CD14-positive monocyte (primary cell): Measurements from ENCODE around the gene ZNF841. TPM values are rescaled to one million over a fixed set of nuclear protein-coding genes. Genes with fewer than 3 reads are reported as not detected.

Experiments
- DNase-seq, 3 donors: peaks; one replicate each; pipeline ENCODE4 v3.0.0-alpha.2; 2011 to 2022
- H2AFZ ChIP-seq: 2 replicates; pipeline ENCODE4 v1.6.0; 2012; ENCODE audit warnings: mild to moderate bottlenecking, low read depth, low read length, inconsistent platforms; ENCODE audit not compliant: insufficient read depth, poor library complexity, severe bottlenecking
- H3K27ac ChIP-seq, 2 donors: 1 replicate in 1 of 2; 2 replicates in 1 of 2; pipeline ENCODE4 v1.5.1; 2012 to 2013; ENCODE audit warnings: low read length in 2 of 2, control low read depth in 1 of 2, inconsistent platforms in 1 of 2, low read depth in 1 of 2, mild to moderate bottlenecking in 1 of 2
- H3K27me3 ChIP-seq, 2 donors: one replicate each; pipeline versions ENCODE4 v1.6.0 to v1.6.1; 2011 to 2013; ENCODE audit warnings: low read length in 2 of 2; ENCODE audit not compliant: control insufficient read depth in 2 of 2, insufficient read depth in 2 of 2
- H3K36me3 ChIP-seq, 2 donors: replicated peaks in 1 of 2; 1 replicate in 1 of 2; 2 replicates in 1 of 2; pipeline versions ENCODE4 v1.5.1 to v1.6.1; 2012 to 2013; ENCODE audit warnings: low read length in 2 of 2, control low read depth in 1 of 2, inconsistent platforms in 1 of 2, mild to moderate bottlenecking in 1 of 2; ENCODE audit not compliant: insufficient read depth in 2 of 2, control insufficient read depth in 1 of 2
- H3K4me1 ChIP-seq, 2 donors: 1 replicate in 1 of 2; 2 replicates in 1 of 2; pipeline versions ENCODE4 v1.5.1 to v1.6.1; 2012 to 2013; ENCODE audit warnings: low read length in 2 of 2, control low read depth in 1 of 2, inconsistent platforms in 1 of 2, mild to moderate bottlenecking in 1 of 2, moderate library complexity in 1 of 2; ENCODE audit not compliant: insufficient read depth in 2 of 2, control insufficient read depth in 1 of 2
- H3K4me2 ChIP-seq: replicated peaks from 2 replicates; pipeline ENCODE3; 2012; ENCODE audit warnings: low read length, moderate library complexity, mild to moderate bottlenecking; ENCODE audit not compliant: poor library complexity, severe bottlenecking; ENCODE audit errors: extremely low read depth
- H3K4me3 ChIP-seq, 3 experiments: fragments of 200-600 bp in 1 of 3; sonication (generic) in 1 of 3; replicated peaks in 1 of 3; 1 replicate in 2 of 3; 2 replicates in 1 of 3; pipeline ENCODE4 v1.5.1; 2011 to 2013; ENCODE audit warnings: low read length in 3 of 3, mild to moderate bottlenecking in 3 of 3, control low read depth in 2 of 3, low read depth in 2 of 3, inconsistent platforms in 1 of 3, moderate library complexity in 1 of 3
- H3K79me2 ChIP-seq: 2 replicates; pipeline ENCODE4 v1.6.0; 2012; ENCODE audit warnings: mild to moderate bottlenecking, control low read depth, inconsistent platforms, low read length, moderate library complexity; ENCODE audit not compliant: insufficient read depth
- H3K9ac ChIP-seq: 2 replicates; pipeline ENCODE4 v1.6.0; 2017; ENCODE audit warnings: low read length, mild to moderate bottlenecking; ENCODE audit not compliant: insufficient read depth, poor library complexity, severe bottlenecking
- H3K9me3 ChIP-seq, 2 donors: replicated peaks in 1 of 2; 1 replicate in 1 of 2; 2 replicates in 1 of 2; pipeline versions ENCODE4 v1.5.1 to v1.6.1; 2012 to 2013; ENCODE audit warnings: low read length in 2 of 2, control low read depth in 1 of 2; ENCODE audit not compliant: control insufficient read depth in 1 of 2, insufficient read depth in 1 of 2
- H4K20me1 ChIP-seq: 2 replicates; pipeline ENCODE4 v1.6.0; 2012; ENCODE audit warnings: mild to moderate bottlenecking, low read length, control low read depth, moderate library complexity; ENCODE audit not compliant: insufficient read depth
- H3K27ac Mint-ChIP-seq, 7 donors: one replicate each; pipeline ENCODE4 v1.8.0; 2020; ENCODE audit warnings: mild to moderate bottlenecking in 7 of 7, mixed read lengths in 7 of 7, moderate library complexity in 6 of 7, inconsistent platforms in 2 of 7
- H3K27me3 Mint-ChIP-seq, 3 donors: one replicate each; pipeline ENCODE4 v1.8.0; 2021 to 2022; ENCODE audit warnings: low read depth in 3 of 3, mild to moderate bottlenecking in 3 of 3, mixed read lengths in 3 of 3, moderate library complexity in 3 of 3, inconsistent platforms in 1 of 3
- H3K36me3 Mint-ChIP-seq, 2 donors: one replicate each; pipeline ENCODE4 v1.8.0; 2020; ENCODE audit warnings: mixed read lengths in 2 of 2, inconsistent platforms in 1 of 2, mild to moderate bottlenecking in 1 of 2
- H3K4me1 Mint-ChIP-seq: one replicate; pipeline ENCODE4 v1.8.0; 2020; ENCODE audit warnings: mild to moderate bottlenecking, mixed read lengths
- H3K4me3 Mint-ChIP-seq, 2 donors: one replicate each; pipeline ENCODE4 v1.8.0; 2020; ENCODE audit warnings: mild to moderate bottlenecking in 2 of 2, mixed read lengths in 2 of 2, moderate library complexity in 1 of 2
- H3K9me3 Mint-ChIP-seq, 7 donors: one replicate each; pipeline ENCODE4 v1.8.0; 2020 to 2022; ENCODE audit warnings: mixed read lengths in 7 of 7, mild to moderate bottlenecking in 6 of 7, moderate library complexity in 6 of 7, inconsistent platforms in 2 of 7
- WGBS: methylation state at CpG from one replicate; pipeline ENCODE4 v1.1.5; 2013; ENCODE audit warnings: missing lambda C conversion rate; ENCODE audit not compliant: insufficient coverage; 5-methylcytosine and 5-hydroxymethylcytosine counted together
- intact Hi-C, 2 donors: fragments of 100-400 bp; cut with micrococcal nuclease; formaldehyde crosslinking; loops; one replicate each; pipeline versions ENCODE4 v1.15.0 to v1.15.1; 2023
- polyA plus RNA-seq, 3 donors: library from polyadenylated mRNA; depleted of rRNA in 1 of 3; unstranded in 2 of 3; stranded (reverse) in 1 of 3; fragments of 300-500 nt in 2 of 3; fragments of >200 nt in 1 of 3; fragmentation: Illumina TruSeq in 2 of 3; gene quantifications; 1 replicate in 2 of 3; 2 replicates in 1 of 3; pipeline ENCODE4 v1.2.3, GENCODE V29; 2012 to 2021
- TF ChIP-seq, protein P1 (sequence below): fragments of 200-600 bp; IDR thresholded peaks from one replicate; pipeline ENCODE4 v1.8.0; 2022; ENCODE audit warnings: antibody characterized with exemption, mild to moderate bottlenecking

The ZNF841 gene
- polyA plus RNA-seq, 3 donors = 0.42 to 5.2 TPM; not detected in 1

DNA sequence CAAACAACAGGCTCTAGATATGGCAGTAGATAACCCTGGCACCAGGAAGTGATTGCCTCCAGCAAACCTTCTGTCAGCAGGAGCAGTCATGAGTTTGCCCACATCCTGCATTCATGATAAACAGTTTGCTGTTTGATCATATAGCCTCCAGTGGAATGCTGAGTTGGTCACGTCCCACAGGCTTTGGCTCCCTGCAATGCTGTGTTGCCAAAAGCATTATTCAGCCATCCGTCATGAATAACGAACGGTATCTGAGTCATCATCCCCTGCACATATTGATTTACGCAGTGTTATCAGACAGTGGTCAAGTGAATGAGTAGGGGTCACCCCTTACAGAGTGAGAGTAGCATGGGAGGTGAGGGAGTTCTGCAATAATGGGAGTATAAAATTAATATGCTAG lies 25.1 kb downstream of the ZNF841 start:
- H3K27ac Mint-ChIP-seq = no peak overlapping the region
- no peak for DNase-seq
- TF ChIP-seq, protein P1, sequence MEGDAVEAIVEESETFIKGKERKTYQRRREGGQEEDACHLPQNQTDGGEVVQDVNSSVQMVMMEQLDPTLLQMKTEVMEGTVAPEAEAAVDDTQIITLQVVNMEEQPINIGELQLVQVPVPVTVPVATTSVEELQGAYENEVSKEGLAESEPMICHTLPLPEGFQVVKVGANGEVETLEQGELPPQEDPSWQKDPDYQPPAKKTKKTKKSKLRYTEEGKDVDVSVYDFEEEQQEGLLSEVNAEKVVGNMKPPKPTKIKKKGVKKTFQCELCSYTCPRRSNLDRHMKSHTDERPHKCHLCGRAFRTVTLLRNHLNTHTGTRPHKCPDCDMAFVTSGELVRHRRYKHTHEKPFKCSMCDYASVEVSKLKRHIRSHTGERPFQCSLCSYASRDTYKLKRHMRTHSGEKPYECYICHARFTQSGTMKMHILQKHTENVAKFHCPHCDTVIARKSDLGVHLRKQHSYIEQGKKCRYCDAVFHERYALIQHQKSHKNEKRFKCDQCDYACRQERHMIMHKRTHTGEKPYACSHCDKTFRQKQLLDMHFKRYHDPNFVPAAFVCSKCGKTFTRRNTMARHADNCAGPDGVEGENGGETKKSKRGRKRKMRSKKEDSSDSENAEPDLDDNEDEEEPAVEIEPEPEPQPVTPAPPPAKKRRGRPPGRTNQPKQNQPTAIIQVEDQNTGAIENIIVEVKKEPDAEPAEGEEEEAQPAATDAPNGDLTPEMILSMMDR = no peak
- peaks cover 59 to 99% of the 10 kb centered on the region in 2 donors for H3K9me3 ChIP-seq
- no peaks in the 10 kb centered on the region for H3K4me1 ChIP-seq
- intact Hi-C loops = no loop called here
- H3K27ac ChIP-seq = no peak overlapping the region
- H3K27me3 ChIP-seq = no peaks in the 10 kb centered on the region
- no peak overlapping the region for H3K4me2 ChIP-seq
- no peak overlapping the region for H2AFZ ChIP-seq
- no peak overlapping the region for H3K9ac ChIP-seq
- H3K36me3 ChIP-seq = peaks cover 68 to 100% of the 10 kb centered on the region in 2 donors
- no peaks in the 10 kb centered on the region for H3K79me2 ChIP-seq
- peaks cover 76 to 96% (median 90%) of the 10 kb centered on the region in 7 donors for H3K9me3 Mint-ChIP-seq
- no peak overlapping the region for H3K4me3 Mint-ChIP-seq
- WGBS = 98% methylated on average over 5 of the region's 5 CpGs
- H3K4me1 Mint-ChIP-seq = no peaks in the 10 kb centered on the region
- peaks cover 89 to 96% of the 10 kb centered on the region in 2 donors for H3K36me3 Mint-ChIP-seq
- no peaks in the 10 kb centered on the region for H3K27me3 Mint-ChIP-seq
- H4K20me1 ChIP-seq = no peaks in the 10 kb centered on the region
- H3K4me3 ChIP-seq = peak overlapping the region in 1 of 3 experiments; percentile 45

DNA sequence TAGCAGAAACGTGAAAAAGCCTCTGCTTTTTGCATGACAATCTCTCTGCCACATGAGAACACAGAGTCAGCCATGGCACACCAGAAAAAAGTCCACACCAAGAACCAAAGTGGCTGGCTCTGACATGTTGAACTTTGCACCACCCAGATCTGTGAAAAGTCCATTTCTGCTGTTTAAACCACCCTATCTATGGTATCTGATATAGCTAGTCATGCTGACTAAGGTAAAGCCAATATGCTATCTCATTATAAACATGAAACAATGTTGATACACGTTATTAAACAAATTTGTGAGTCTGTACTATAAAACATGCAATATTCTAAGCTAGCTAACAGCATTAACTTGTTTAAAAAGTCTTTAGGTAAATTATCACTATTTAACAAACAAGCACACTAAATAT lies 25.9 kb downstream of the ZNF841 start:
- Histone ChIP-seq H3K9me3 (peaks cover 63 to 99% of the 10 kb centered on the region in 2 donors), H3K36me3 (peaks cover 60 to 100% of the 10 kb centered on the region in 2 donors), H4K20me1 (no peaks in the 10 kb centered on the region), H3K4me3 (peak overlapping the region in 1 of 3 experiments; percentile 45), H3K4me1 (no peaks in the 10 kb centered on the region), H3K27me3 (no peaks in the 10 kb centered on the region), H3K79me2 (no peaks in the 10 kb centered on the region), H3K27ac (no peak overlapping the region), H2AFZ (no peak overlapping the region), H3K9ac (no peak overlapping the region), H3K4me2 (no peak overlapping the region)
- Mint-ChIP-seq H3K4me1 (no peaks in the 10 kb centered on the region), H3K27me3 (no peaks in the 10 kb centered on the region), H3K4me3 (no peak overlapping the region), H3K9me3 (peaks cover 74 to 96% (median 90%) of the 10 kb centered on the region in 7 donors), H3K27ac (no peak overlapping the region), H3K36me3 (peaks cover 83 to 90% of the 10 kb centered on the region in 2 donors)
- WGBS = 100% methylated on average over 1 of the region's 2 CpGs
- intact Hi-C loops = no loop called here
- no peak for DNase-seq
- TF ChIP-seq, protein P1 = no peak
